ENCODE measurements around the gene PRG2.
A peak's percentile ranks its signal among the peaks of the same experiment; 100 is the strongest.
"Not testable (repeated sequence)": the region's sequence is repeated elsewhere in the genome, so short reads cannot be mapped to it uniquely, and the experiment has no call there.

The PRG2 gene

DNA sequence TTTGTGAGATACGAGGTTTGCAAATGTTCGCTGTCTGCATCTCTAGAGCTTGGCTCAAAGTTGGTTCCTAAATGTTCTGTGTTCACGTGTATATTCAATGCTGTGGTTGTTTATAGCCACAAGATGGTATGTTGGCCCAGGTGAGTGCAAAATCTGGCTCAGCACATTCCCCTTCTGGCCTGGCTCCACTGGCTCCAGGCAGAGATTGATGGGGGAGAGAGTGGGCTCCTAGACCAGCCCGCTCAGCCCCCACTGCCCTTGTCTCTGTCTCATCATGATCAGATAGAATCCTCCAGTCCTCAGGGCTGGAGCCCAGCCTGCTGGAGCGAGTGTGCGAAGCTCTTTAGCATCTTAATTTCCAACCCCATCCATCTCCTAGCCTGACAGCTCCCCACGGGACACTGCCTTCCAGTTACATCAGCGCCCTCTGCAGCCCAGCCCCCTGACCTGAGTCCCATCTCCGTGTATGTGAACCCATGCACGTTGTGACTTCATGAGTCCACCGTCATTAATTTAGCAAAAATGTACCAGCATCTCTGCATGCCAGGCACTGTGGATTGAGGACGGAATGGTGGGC lies 50.3 kb downstream of the PRG2 start:
- no peaks in the 10 kb centered on the region for H3K36me3 Mint-ChIP-seq
- H3K9me3 Mint-ChIP-seq, result no peaks in the 10 kb centered on the region
- ATAC-seq, result no peak
- H3K27ac Mint-ChIP-seq, result peak overlapping the region; percentile 4
- no peak overlapping the region for H3K4me3 Mint-ChIP-seq
- H3K27me3 Mint-ChIP-seq, result peaks cover 12% of the 10 kb centered on the region
- H3K4me1 Mint-ChIP-seq, result peaks cover 12% of the 10 kb centered on the region

GRCh38 chr11:57339328-57339727 lies 51.1 kb downstream of the PRG2 start:
- Mint-ChIP-seq H3K4me3 (no peak overlapping the region), H3K4me1 (peaks cover 20% of the 10 kb centered on the region), H3K27me3 (peaks cover 12% of the 10 kb centered on the region), H3K36me3 (peaks cover 4% of the 10 kb centered on the region), H3K9me3 (no peaks in the 10 kb centered on the region), H3K27ac (no peak overlapping the region)
- no peak for ATAC-seq

DNA sequence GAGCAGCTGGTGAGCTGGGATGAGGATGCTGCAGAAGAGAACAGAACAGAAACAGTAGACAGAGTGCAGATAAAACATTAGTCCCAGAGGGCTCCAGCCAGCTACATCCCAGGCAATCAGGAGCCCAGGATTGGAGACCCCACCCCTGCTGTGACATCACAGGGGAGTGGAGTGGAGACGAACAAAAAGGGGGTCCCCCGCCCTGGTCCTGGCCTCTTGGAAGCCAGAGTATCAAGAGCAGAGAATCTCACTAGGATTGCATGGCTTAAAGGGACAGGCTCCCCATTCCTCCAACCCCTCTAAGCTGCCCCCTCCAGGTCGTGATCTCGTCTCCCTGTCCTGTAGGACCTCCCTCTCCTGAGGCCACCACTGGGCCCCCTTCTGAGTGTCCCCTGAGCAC lies 52.3 kb downstream of the PRG2 start, which contains the start of gene P2RX3:
TSS of gene P2RX3 (plus strand) at position 211 of the 400 bp plus-strand sequence. CDS start 199 bp downstream, outside the sequence.
- no peaks in the 10 kb centered on the region for H3K9me3 Mint-ChIP-seq
- peaks cover 14% of the 10 kb centered on the region for H3K36me3 Mint-ChIP-seq
- ATAC-seq, result no peak
- H3K4me3 Mint-ChIP-seq, result no peak within 1 kb of the TSS
- H3K27ac Mint-ChIP-seq, result no peak within 1 kb of the TSS
- H3K4me1 Mint-ChIP-seq, result peaks cover 32% of the 10 kb centered on the region
- H3K27me3 Mint-ChIP-seq, result peaks cover 12% of the 10 kb centered on the region

DNA sequence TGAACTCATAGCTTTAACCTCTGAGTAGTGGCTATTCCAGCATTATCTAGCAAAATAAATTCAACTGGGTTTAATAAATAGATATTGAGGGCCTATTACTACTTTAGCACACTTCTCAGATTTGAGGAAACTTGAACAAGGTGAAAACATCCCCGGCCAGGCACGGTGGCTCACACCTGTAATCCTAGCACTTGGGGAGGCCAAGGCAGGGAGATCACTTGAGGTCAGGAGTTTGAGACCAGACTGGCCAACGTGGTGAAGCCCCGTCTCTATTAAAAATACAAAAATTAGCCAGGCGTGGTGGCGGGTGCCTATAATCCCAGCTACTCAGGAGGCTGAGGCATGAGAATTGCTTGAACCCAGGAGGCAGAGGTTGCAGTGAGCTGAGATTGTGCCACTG lies 53.6 kb downstream of the PRG2 start:
- not testable (repeated sequence) for H3K9me3 Mint-ChIP-seq, ATAC-seq, H3K4me3 Mint-ChIP-seq
- peak overlapping the region; percentile 98 for H3K27ac Mint-ChIP-seq
- H3K36me3 Mint-ChIP-seq, result peaks cover 25% of the 10 kb centered on the region
- H3K27me3 Mint-ChIP-seq, result peaks cover 12% of the 10 kb centered on the region
- H3K4me1 Mint-ChIP-seq, result peaks cover 32% of the 10 kb centered on the region
